HCT116 (cell line): ENCODE data around the gene CLCN1.

ENCODE experiments used
- POLR2A ChIP-seq: IDR thresholded peaks from 2 replicates; pipeline ENCODE4 v1.7.0; 2011; ENCODE audit warnings: borderline replicate concordance; ENCODE audit not compliant: insufficient read depth, insufficient read length; ENCODE audit errors: extremely low read depth
- TF ChIP-seq, protein P1 (sequence below), 3 experiments: fragments of 200-600 bp in 1 of 3; sonication (generic) in 1 of 3; IDR thresholded peaks in 2 of 3; conservative IDR thresholded peaks in 1 of 3; 2 replicates each; pipeline ENCODE4 v1.5.1; 2012 to 2017; ENCODE audit warnings: low read depth in 2 of 3, low read length in 2 of 3, antibody characterized with exemption in 1 of 3, borderline replicate concordance in 1 of 3, control low read depth in 1 of 3, mild to moderate bottlenecking in 1 of 3, mixed read lengths in 1 of 3, mixed run types in 1 of 3, moderate library complexity in 1 of 3; ENCODE audit not compliant: insufficient read depth in 1 of 3

DNA sequence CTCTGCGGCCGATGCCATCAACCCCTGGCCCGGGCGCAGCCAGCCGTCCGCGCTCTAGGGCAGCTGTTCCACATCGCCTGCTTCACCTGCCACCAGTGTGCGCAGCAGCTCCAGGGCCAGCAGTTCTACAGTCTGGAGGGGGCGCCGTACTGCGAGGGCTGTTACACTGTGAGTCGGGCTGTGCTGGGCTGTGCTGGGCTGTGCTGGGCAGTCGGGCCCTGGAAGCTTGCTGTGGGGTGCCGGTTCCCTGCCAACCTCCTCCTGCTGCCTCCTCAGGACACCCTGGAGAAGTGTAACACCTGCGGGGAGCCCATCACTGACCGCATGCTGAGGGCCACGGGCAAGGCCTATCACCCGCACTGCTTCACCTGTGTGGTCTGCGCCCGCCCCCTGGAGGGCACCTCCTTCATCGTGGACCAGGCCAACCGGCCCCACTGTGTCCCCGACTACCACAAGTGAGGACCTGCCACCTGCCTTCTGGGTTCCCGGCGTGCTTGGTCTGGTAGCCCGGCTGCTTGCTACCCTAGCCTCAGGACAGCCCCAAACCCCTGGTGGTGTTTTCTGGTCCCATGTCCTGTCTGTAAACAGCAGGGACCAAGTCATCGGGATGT lies 72.7 kb downstream of the CLCN1 start:
- TF ChIP-seq, protein P1, sequence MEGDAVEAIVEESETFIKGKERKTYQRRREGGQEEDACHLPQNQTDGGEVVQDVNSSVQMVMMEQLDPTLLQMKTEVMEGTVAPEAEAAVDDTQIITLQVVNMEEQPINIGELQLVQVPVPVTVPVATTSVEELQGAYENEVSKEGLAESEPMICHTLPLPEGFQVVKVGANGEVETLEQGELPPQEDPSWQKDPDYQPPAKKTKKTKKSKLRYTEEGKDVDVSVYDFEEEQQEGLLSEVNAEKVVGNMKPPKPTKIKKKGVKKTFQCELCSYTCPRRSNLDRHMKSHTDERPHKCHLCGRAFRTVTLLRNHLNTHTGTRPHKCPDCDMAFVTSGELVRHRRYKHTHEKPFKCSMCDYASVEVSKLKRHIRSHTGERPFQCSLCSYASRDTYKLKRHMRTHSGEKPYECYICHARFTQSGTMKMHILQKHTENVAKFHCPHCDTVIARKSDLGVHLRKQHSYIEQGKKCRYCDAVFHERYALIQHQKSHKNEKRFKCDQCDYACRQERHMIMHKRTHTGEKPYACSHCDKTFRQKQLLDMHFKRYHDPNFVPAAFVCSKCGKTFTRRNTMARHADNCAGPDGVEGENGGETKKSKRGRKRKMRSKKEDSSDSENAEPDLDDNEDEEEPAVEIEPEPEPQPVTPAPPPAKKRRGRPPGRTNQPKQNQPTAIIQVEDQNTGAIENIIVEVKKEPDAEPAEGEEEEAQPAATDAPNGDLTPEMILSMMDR (IDR thresholded peaks at IDR 0.05 in 2 of 3, conservative IDR thresholded peaks at IDR 0.05 in 1 of 3; ENCODE audit: borderline replicate concordance in 1 of 3, insufficient read depth in 1 of 3, low read depth in 2 of 3, low read length in 2 of 3): no peak
- TF ChIP-seq POLR2A: no peak
